NCI-H1105 treated with DMSO at 0.1 percent for 48 hours (cell line): Measurements from ENCODE around the gene KNOP1.

Experiments used
- DNase-seq: peaks from one replicate; lab custom pipeline; 2025; lab: John Stamatoyannopoulos, UW

The KNOP1 gene

DNA sequence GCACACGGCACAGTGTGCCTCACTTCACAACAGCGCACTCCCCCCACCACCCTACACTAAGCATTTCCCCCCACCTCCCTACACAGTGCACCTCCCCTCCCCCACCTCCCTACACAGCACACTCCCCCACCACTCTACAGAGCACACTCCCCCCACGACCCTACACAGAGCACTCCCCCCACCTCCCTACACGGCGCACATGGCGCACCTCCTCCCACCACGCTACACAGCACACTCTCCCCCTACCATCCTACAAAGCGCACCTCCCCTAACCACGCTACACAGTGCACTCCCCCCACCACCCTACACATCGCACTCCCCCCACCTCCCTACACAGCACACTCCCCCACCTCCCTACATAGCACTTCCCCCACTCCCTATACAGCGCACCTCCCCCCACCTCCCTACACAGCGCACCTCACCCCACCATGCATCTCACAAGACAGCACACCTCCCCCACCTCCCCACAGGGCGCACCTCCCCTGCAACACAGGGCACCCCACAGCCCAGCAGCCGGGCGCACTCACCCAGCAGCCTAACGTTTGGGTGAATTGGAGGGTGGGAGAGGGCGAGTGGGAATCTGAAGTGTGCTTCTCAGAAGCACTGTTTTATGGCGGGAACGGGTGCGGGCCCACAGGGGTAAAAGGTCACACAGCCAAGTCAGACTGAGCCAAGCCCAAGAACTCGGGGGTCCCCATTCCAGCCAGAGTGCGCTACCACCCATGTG lies 10.3 kb downstream of the KNOP1 start:
- DNase-seq = no peak

DNA sequence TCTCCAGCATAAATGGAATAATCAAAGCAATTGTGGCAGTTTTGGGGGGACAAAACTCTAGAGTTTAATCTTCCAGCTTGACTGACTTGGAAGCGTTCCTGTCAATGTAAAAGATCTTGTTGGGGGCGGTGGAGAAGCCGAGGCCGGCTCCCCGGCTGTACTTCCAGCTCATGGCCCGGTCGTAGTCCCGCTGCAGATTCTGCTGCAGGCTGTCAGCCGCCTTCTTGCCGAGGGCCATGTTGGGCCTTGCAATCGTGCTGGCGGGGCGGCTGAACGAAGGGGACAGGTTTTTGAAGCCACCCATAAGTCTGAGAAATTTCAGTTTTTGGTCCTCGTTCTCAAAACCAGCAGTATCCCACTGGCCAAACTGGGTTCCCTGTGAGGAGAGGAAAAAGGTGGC lies 11.2 kb downstream of the KNOP1 start:
- no peak for DNase-seq

DNA sequence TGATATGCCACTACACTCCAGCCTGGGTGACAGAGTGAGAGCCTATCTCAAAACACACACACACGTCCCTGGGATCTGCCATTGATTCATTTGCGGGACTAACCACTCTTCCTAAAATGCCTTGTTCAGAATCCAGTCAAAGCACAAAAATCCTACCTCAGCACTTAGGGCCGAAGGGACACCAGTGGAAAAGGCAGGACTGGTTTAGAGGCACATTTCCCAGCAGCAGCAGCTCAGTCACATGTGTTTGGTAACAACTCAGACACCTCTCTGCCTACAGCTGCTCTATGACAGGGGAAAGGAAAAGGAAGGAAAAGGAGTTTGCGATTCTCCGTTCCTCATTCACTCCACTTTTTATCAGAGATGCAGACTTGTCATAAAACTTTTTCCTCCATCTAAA lies 12.2 kb downstream of the KNOP1 start:
- DNase-seq = no peak

GRCh38 chr16:19705146-19705501 lies 12.9 kb downstream of the KNOP1 start:
- no peak for DNase-seq

DNA sequence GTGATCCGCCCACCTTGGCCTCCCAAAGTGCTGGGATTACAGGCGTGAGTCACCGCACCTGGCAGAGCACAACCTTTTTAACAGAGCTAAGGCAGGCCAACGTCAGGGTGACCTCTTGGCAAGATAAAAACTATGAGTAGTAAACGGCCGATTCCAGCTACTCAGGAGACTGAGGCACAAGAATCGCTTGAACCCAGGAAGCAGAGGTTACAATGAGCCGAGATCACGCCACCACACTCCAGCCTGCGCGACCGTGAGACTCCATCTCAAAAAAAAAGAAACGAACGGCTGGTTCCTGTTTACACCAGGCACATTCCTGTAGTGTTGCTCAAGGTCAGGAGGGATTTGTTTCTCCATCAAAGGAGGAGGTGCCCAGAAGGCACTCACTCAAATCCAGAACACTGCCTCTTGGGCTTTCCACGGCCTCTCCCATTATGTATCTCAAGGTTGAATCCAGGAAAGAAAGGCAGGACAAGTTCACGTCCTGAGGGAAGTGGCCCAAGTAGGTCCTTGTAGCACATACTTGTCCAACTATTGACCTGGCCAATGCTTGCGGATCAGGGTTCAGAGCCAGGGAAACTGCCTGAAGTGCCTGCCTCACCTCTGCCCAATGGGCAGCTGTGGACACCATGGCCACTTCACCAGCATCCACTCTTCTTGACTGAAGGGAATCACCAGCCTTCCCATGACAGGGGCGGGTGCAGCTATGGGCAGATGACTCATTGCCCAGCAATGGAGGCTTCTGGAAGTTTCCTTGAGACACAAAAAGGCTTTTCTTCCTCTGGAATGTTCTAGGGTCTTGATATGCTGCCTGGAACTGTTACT lies 13.5 kb downstream of the KNOP1 start:
- DNase-seq = no peak

- DNase-seq = no peak
Measured at GRCh38 chr16:19703172-19703889, 14.7 kb downstream of the KNOP1 start.

GRCh38 chr16:19701091-19701490 lies 16.9 kb downstream of the KNOP1 start:
- no peak for DNase-seq

DNA sequence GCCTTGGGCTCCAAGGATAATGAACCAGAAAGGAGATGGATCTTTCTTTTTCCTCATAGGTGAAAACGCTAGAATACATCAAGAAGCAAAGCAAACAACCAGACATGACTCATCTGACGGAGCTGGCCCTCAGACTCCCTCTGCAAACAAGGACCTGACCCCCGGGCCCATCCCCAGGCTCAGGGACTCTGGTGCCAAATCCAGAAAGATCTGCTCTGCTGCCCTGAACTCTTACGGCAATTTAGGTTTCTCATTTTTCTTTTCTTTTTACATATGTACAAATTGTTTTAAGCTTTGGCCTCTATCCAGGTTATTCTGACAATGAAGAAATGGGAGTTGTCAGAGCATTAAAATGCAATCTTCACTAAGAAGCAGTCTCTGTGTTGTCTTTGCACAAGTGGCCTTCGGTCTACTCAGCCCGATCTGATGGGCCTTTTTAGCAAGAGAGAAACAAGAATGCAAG lies 17.7 kb downstream of the KNOP1 start:
- DNase-seq = no peak

DNA sequence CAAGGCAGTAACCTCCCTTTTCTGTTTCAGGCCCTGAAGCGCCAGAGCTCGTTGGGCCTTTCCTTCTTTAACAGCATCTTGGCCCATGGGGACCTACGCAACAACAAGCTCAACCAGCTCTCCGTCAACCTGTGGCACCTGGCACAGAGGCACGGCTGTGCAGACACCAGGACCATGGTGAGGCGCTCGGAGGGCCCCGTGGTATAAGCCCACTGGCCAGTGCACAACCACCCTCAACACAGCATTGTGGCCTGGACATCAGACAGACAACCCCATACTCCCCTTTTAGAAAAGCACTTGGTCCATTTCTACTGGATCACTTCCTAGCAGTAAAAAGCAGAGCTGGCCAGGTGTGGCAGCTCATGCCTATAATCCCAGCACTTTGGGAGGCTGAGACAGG lies 18.6 kb downstream of the KNOP1 start:
- no peak for DNase-seq

DNA sequence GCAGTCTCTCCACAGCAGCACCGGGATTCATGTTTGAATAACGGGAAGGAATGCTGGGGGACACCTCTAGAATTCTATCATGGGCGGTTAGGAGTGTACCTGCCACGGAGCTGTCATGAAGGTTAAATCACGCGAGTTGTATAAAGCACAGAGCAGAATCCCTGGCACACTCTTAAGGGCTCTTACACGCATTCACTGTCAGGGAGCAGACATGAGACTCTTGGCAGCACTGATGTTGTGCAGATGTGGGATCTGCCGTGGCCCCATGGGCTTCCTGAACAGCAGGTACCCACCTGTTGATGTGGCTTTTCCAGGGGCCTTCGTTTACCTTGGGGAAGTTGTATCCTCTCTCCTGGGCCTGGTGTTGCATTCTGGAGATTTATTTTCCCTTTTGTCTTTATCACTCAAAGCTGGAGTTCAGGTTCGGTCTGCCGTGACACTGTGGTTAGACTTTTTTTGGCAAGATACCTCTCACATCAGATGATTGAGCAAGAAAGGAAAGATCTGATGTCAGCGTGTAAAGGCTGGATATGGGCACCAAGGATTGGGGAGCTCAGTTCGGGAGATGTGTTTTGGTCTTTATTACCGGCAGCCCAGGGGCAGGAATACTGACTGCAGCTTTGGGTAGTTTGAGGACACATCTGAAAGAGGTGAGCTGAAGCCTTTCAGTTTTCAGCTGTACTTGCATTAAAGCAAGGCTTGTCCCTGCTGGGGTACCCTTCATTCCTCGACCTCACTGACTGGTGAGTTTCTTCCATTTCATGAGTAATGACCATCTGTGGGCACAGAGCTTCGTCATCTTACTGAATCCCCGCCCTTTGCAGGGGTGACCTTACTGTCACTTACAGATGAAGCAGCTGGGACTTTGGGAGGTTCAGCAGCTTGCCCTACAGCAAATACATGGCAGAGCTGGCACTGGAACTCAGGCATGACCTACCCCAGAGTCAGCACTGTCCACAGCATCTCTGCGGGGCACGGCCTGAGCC lies 19.3 kb downstream of the KNOP1 start:
- DNase-seq = no peak

GRCh38 chr16:19697756-19698318 lies 20.2 kb downstream of the KNOP1 start:
- no peak for DNase-seq

- peak; percentile 77 for DNase-seq
Measured at GRCh38 chr16:19696961-19697360, 21.1 kb downstream of the KNOP1 start.

DNA sequence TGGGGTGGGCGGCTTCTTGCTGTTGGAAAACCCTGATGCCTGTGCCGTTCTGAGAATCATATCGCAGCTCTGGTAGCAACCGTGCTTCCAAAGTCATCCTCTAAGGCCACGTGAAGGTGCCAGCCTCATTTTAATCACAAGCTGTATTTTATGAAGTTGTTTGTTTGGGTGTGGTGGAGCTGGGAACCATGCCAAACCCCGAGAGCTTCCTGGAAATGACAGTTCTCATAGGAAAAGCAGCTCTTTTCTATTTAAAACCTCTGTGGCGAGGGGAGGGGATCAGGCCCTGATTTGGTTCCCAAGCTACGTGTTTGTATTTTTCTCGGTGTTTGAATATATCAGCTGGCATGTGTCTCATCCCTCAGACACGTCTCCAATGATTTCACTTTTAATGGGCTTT lies 21.7 kb downstream of the KNOP1 start:
- peak; percentile 80 for DNase-seq

DNA sequence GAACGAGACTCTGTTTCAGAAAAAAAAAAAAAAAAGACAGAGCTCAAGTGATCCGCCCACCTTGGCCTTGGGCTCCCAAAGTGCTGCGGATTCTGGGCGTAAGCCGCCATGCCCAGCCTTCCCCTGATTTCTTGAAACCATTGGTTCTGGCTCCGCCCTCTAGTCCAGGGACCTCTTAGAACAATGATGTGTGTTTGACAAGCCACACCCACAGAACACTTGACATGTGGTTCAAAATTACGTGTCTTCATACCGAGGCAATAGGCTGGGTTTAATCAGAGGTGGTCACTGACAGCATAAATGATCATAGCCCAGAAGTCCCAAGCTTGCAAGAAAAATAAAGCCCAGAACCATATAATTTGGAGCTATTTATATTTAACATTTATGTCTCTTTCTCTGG lies 23.0 kb downstream of the KNOP1 start:
- no peak for DNase-seq

DNA sequence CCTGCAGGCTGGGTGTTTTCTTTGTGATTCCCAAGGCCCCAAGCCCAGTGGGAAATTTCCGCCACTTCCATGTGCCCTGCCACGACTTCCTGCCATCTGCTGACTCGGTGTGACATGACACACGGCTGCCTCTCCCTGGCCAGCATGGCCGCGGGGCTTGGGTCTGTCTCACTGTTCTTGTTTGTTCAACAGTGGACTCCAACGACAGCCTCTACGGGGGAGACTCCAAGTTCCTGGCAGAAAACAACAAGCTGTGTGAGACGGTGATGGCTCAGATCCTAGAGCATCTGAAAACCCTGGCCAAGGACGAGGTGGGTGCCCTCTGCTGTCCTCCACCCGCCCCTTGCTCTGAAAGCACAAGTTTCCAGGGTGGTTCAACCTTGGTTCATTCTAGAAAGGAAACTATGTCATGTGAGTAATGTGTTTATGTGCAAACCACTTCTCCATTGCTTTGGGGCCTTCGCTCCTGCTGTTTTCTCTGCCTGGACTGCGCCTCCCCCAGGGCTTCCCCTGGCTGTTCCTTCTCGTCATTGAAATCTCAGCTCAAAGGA lies 26.8 kb downstream of the KNOP1 start:
- DNase-seq = no peak

- no peak for DNase-seq
Measured at GRCh38 chr16:19690196-19690595, 27.8 kb downstream of the KNOP1 start.

DNA sequence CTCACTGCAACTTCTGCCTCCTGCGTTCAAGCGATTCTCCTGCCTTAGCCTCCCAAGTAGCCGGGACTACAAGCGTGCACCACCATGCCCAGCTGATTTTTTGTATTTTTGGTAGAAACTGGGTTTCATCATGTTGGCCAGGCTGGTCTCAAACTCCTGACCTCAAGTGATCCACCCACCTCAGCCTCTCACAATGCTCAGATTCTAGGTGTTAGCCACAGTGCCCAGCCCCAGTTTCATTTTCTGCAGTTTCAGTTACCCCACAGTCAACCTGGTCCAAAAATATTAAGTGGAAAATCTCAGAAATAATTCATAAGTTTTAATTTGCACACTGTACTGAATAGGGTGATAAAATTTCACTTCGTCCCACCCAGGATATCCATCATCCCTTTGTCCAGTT lies 28.7 kb downstream of the KNOP1 start:
- no peak for DNase-seq

GRCh38 chr16:19688396-19689024 lies 29.5 kb downstream of the KNOP1 start:
- no peak for DNase-seq

DNA sequence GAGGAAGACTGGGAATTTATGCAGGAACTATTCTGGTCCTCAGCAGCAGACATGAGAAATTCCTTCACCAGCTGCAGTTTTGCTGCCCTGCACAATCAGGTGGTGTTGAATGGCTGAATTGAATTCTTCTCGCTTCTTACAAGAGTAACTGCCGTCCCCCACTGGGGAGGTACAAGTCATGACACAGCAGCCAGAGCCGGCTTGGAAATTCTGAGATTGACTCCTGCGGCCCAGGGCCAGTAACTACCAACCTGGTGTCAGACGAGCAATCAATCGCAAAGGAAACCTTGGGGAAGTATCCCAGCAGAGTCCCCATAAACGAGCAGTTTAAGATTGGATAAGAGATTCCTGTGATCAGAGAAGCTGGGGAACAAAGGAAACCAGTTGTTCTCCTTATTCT lies 30.7 kb downstream of the KNOP1 start:
- DNase-seq = no peak

- DNase-seq = no peak
Measured at GRCh38 chr16:19685176-19685575, 32.9 kb downstream of the KNOP1 start.
